Karpas-422 (cell line): ENCODE results near the gene TSPAN5. TPM values are rescaled to one million over a fixed set of nuclear protein-coding genes. Genes with fewer than 3 reads are reported as not detected.
"Not testable (repeated sequence)": the region's sequence is repeated elsewhere in the genome, so short reads cannot be mapped to it uniquely, and the experiment has no call there.

Experiments
- DNase-seq: peaks from one replicate; pipeline ENCODE4 v3.0.0-alpha.2; 2015
- H2AFZ ChIP-seq: fragments of 200-600 bp; sonication (generic); 2 replicates; pipeline ENCODE4 v1.6.1; 2014; ENCODE audit warnings: antibody characterized with exemption, low read length, mixed read lengths
- H3K27ac ChIP-seq: fragments of 200-600 bp; sonication (generic); 2 replicates; pipeline ENCODE4 v1.5.1; 2014; ENCODE audit warnings: mild to moderate bottlenecking, low read length, moderate library complexity
- H3K27me3 ChIP-seq: fragments of 200-600 bp; sonication (generic); 2 replicates; pipeline ENCODE4 v1.6.1; 2014; ENCODE audit warnings: low read length, mixed read lengths
- H3K36me3 ChIP-seq: fragments of 200-600 bp; sonication (generic); 2 replicates; pipeline ENCODE4 v1.6.1; 2014; ENCODE audit warnings: low read length, mixed read lengths; ENCODE audit not compliant: insufficient read depth
- H3K4me1 ChIP-seq: fragments of 200-600 bp; sonication (generic); 2 replicates; pipeline ENCODE4 v1.6.1; 2014; ENCODE audit warnings: mild to moderate bottlenecking, low read length, mixed read lengths
- H3K4me2 ChIP-seq: fragments of 200-600 bp; sonication (generic); 2 replicates; pipeline ENCODE4 v1.6.1; 2014; ENCODE audit warnings: low read length, low read depth, mild to moderate bottlenecking; ENCODE audit not compliant: poor library complexity, severe bottlenecking
- H3K4me3 ChIP-seq: fragments of 200-600 bp; sonication (generic); 2 replicates; pipeline ENCODE4 v1.5.1; 2014; ENCODE audit warnings: mild to moderate bottlenecking, antibody characterized with exemption, low read length, mixed read lengths
- H3K79me2 ChIP-seq: fragments of 200-600 bp; sonication (generic); 2 replicates; pipeline ENCODE4 v1.6.1; 2014; ENCODE audit warnings: mild to moderate bottlenecking, low read length, mixed read lengths
- H3K9ac ChIP-seq: fragments of 200-600 bp; sonication (generic); 2 replicates; pipeline ENCODE4 v1.6.0; 2014; ENCODE audit warnings: low read length
- H3K9me2 ChIP-seq: fragments of 200-600 bp; sonication (generic), shearing (Covaris generic); replicated peaks from 2 replicates; pipeline ENCODE4 v1.6.0; 2014; ENCODE audit warnings: mild to moderate bottlenecking, low read length, moderate library complexity; ENCODE audit not compliant: insufficient read depth
- H3K9me3 ChIP-seq: fragments of 300-700, 200-600 bp; sonication (generic); 2 replicates; pipeline ENCODE4 v1.6.1; 2014; ENCODE audit warnings: low read length, mixed read lengths
- H4K20me1 ChIP-seq: fragments of 200-600 bp; sonication (generic); 2 replicates; pipeline ENCODE4 v1.6.1; 2014; ENCODE audit warnings: mild to moderate bottlenecking, antibody characterized with exemption, low read length, low read depth; ENCODE audit not compliant: insufficient read depth
- total RNA-seq: library from RNA; depleted of rRNA; stranded (reverse); fragments of >200 nt; shearing (Covaris generic); gene quantifications from 2 replicates; pipeline ENCODE4 v1.2.3, GENCODE V29; 2014; ENCODE audit warnings: low replicate concordance

Gene TSPAN5
- total RNA-seq, 1 experiment from 2014 or later, result 0.15 TPM

DNA sequence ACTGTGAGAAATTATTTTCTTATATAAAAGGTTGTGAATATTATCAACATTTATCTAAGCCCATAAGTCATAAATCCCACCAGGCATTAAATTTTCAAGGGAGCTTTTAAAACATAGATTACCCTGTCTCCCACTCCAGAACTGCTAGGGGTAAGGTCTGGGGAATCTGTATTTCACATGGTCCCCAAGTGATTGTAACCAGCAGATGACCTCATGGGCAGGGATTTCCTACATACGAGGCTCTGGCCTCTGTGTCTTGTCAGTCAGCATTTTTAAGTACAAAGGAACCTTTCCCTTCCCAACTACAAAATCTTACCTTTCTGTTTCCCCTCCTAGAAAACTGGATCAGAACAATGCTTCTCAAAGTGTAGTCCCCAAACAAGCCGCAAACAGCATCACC, 188.6 kb downstream of the TSPAN5 start:
- Histone ChIP-seq H3K27ac (no peak overlapping the region), H3K79me2 (no peaks in the 10 kb centered on the region), H3K9ac (no peak overlapping the region), H4K20me1 (no peaks in the 10 kb centered on the region), H3K36me3 (no peaks in the 10 kb centered on the region), H3K4me3 (no peak overlapping the region), H3K4me1 (peaks cover 4% of the 10 kb centered on the region), H3K9me2 (no peaks in the 10 kb centered on the region), H3K27me3 (no peaks in the 10 kb centered on the region), H3K9me3 (no peaks in the 10 kb centered on the region), H3K4me2 (no peak overlapping the region), H2AFZ (no peak overlapping the region)
- no peak for DNase-seq

- H3K4me1 ChIP-seq, result peaks cover 4% of the 10 kb centered on the region
- H2AFZ ChIP-seq, result no peak overlapping the region
- H3K9me3 ChIP-seq, result no peaks in the 10 kb centered on the region
- no peaks in the 10 kb centered on the region for H4K20me1 ChIP-seq
- H3K9ac ChIP-seq, result no peak overlapping the region
- no peak overlapping the region for H3K27ac ChIP-seq
- no peak for DNase-seq
- no peak overlapping the region for H3K4me3 ChIP-seq
- H3K4me2 ChIP-seq, result no peak overlapping the region
- H3K27me3 ChIP-seq, result no peaks in the 10 kb centered on the region
- no peaks in the 10 kb centered on the region for H3K36me3 ChIP-seq
- H3K9me2 ChIP-seq, result no peaks in the 10 kb centered on the region
- no peaks in the 10 kb centered on the region for H3K79me2 ChIP-seq
Measured at GRCh38 chr4:98468709-98469108, 189.7 kb downstream of the TSPAN5 start.

GRCh38 chr4:98467627-98468072, 190.8 kb downstream of the TSPAN5 start:
- Histone ChIP-seq H3K9me2 (no peaks in the 10 kb centered on the region), H3K9me3 (no peaks in the 10 kb centered on the region), H3K4me3 (peak overlapping the region; percentile 41; the same call in 1 of the 2 replicates), H3K27ac (no peak overlapping the region), H2AFZ (no peak overlapping the region), H3K4me2 (peak overlapping the region; percentile 50), H3K79me2 (no peaks in the 10 kb centered on the region), H3K4me1 (peaks cover 4% of the 10 kb centered on the region), H3K27me3 (no peaks in the 10 kb centered on the region), H3K36me3 (no peaks in the 10 kb centered on the region), H3K9ac (no peak overlapping the region), H4K20me1 (no peaks in the 10 kb centered on the region)
- peak; percentile 91 for DNase-seq

- no peak overlapping the region for H3K4me3 ChIP-seq
- no peaks in the 10 kb centered on the region for H3K9me3 ChIP-seq
- no peak for DNase-seq
- no peak overlapping the region for H3K4me2 ChIP-seq
- H3K79me2 ChIP-seq, result no peaks in the 10 kb centered on the region
- no peaks in the 10 kb centered on the region for H3K9me2 ChIP-seq
- H3K36me3 ChIP-seq, result no peaks in the 10 kb centered on the region
- peaks cover 4% of the 10 kb centered on the region for H3K4me1 ChIP-seq
- H4K20me1 ChIP-seq, result no peaks in the 10 kb centered on the region
- H2AFZ ChIP-seq, result no peak overlapping the region
- H3K9ac ChIP-seq, result no peak overlapping the region
- no peaks in the 10 kb centered on the region for H3K27me3 ChIP-seq
- no peak overlapping the region for H3K27ac ChIP-seq
Measured at GRCh38 chr4:98466868-98467599, 191.4 kb downstream of the TSPAN5 start.

DNA sequence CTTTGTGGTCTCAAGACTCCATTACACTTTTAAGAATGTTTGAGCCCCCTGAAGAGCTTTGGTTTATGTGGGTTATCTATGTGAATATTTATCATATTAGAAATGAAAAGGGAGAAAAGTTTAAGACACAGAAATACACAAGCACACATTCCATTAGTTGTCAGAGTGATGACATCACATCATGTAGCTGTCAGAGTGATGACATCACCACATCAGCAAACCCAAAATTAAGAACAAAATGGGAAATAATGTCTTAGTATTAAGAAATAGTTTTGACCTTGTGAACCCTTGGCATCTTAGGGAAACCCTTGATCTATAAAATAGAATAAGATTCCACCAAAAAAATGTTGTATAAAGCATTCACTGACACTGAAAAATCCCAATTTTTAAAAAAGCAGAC, 195.9 kb downstream of the TSPAN5 start:
- no peak overlapping the region for H3K4me3 ChIP-seq

GRCh38 chr4:98461121-98461865, 197.1 kb downstream of the TSPAN5 start:
- not testable (repeated sequence) for DNase-seq, H4K20me1 ChIP-seq, H3K27me3 ChIP-seq, H3K79me2 ChIP-seq, H3K9me2 ChIP-seq, H3K27ac ChIP-seq, H2AFZ ChIP-seq, H3K9ac ChIP-seq, H3K36me3 ChIP-seq, H3K4me3 ChIP-seq, H3K4me2 ChIP-seq, H3K4me1 ChIP-seq, H3K9me3 ChIP-seq

More for the DNA sequence above, 195.9 kb downstream of the TSPAN5 start:
- H3K36me3 ChIP-seq, result no peaks in the 10 kb centered on the region
- no peaks in the 10 kb centered on the region for H3K27me3 ChIP-seq
- H3K9me3 ChIP-seq, result no peaks in the 10 kb centered on the region
- H3K79me2 ChIP-seq, result no peaks in the 10 kb centered on the region
- H2AFZ ChIP-seq, result no peak overlapping the region
- H3K27ac ChIP-seq, result no peak overlapping the region
- DNase-seq, result no peak
- no peaks in the 10 kb centered on the region for H4K20me1 ChIP-seq
- no peak overlapping the region for H3K9ac ChIP-seq
- no peak overlapping the region for H3K4me2 ChIP-seq
- H3K9me2 ChIP-seq, result no peaks in the 10 kb centered on the region
- H3K4me1 ChIP-seq, result no peaks in the 10 kb centered on the region

- not testable (repeated sequence) for H3K4me3 ChIP-seq, H3K9me3 ChIP-seq, H3K27me3 ChIP-seq, H3K27ac ChIP-seq, H3K9me2 ChIP-seq, H3K79me2 ChIP-seq, DNase-seq, H2AFZ ChIP-seq, H3K36me3 ChIP-seq, H3K4me1 ChIP-seq, H3K9ac ChIP-seq, H4K20me1 ChIP-seq, H3K4me2 ChIP-seq
Measured at GRCh38 chr4:98457422-98457821, 201.0 kb downstream of the TSPAN5 start.

DNA sequence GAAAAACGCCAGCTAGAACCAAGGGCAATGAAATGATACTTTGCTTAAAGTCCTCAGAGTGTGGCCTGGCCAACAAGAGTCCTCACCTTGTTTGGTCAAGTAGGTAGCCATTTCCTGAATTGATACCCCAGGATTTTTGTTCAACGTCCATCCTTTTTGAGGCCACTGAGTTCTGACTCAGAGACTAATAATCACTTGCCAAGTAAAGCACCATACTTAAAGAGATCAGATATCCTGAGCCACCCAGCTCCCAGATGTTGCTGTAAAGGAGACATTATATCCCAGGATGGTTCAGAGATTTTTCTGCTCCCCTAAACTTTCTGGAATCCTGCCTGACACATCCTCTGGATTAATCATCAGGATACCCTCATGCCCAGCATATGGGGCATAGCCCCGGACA, 206.3 kb downstream of the TSPAN5 start:
- no peaks in the 10 kb centered on the region for H4K20me1 ChIP-seq
- H3K4me3 ChIP-seq, result no peak overlapping the region
- no peak for DNase-seq
- no peak overlapping the region for H3K9ac ChIP-seq
- H3K79me2 ChIP-seq, result no peaks in the 10 kb centered on the region
- no peak overlapping the region for H3K27ac ChIP-seq
- peaks cover under 1% of the 10 kb centered on the region for H3K4me1 ChIP-seq
- H3K27me3 ChIP-seq, result no peaks in the 10 kb centered on the region
- H3K36me3 ChIP-seq, result no peaks in the 10 kb centered on the region
- H2AFZ ChIP-seq, result no peak overlapping the region
- H3K9me3 ChIP-seq, result no peaks in the 10 kb centered on the region
- H3K9me2 ChIP-seq, result no peaks in the 10 kb centered on the region
- no peak overlapping the region for H3K4me2 ChIP-seq
